CMK (cell line): ENCODE data around the gene COMMD7.

Experiments
- DNase-seq: peaks from one replicate; pipeline ENCODE4 v3.0.0-alpha.2; 2010; ENCODE audit warnings: low read depth

The COMMD7 gene

GRCh38 chr20:32675223-32675975 is 67.9 kb downstream of the COMMD7 start:
- no peak for DNase-seq

GRCh38 chr20:32674362-32674789 is 68.9 kb downstream of the COMMD7 start:
- no peak for DNase-seq

GRCh38 chr20:32672982-32673851 is 70.0 kb downstream of the COMMD7 start:
- DNase-seq, result peak; percentile 90

- DNase-seq, result no peak
These were observed 70.8 kb downstream of the COMMD7 start for GRCh38 chr20:32672394-32672981.

GRCh38 chr20:32670773-32671455 is 72.4 kb downstream of the COMMD7 start:
- no peak for DNase-seq

- DNase-seq, result no peak
These were observed 76.2 kb downstream of the COMMD7 start for GRCh38 chr20:32667027-32667426.

- no peak for DNase-seq
These were observed 78.5 kb downstream of the COMMD7 start for GRCh38 chr20:32664678-32665159.

GRCh38 chr20:32664012-32664677 is 79.1 kb downstream of the COMMD7 start:
- no peak for DNase-seq

GRCh38 chr20:32663335-32664011 is 79.8 kb downstream of the COMMD7 start:
- no peak for DNase-seq

- no peak for DNase-seq
These were observed 81.3 kb downstream of the COMMD7 start for GRCh38 chr20:32661820-32662528.

GRCh38 chr20:32660661-32661060 is 82.6 kb downstream of the COMMD7 start:
- DNase-seq, result no peak

GRCh38 chr20:32656827-32657226 is 86.4 kb downstream of the COMMD7 start:
- no peak for DNase-seq

GRCh38 chr20:32655903-32656512 is 87.3 kb downstream of the COMMD7 start:
- DNase-seq, result no peak

- peak; percentile 88 for DNase-seq
These were observed 90.3 kb downstream of the COMMD7 start for GRCh38 chr20:32652739-32653526.
